Left ventricle myocardium inferior (tissue), 1 donor: ENCODE results near the gene GLIPR1L2. TPM values are rescaled to one million over a fixed set of nuclear protein-coding genes. Genes with fewer than 3 reads are reported as not detected.
A peak's percentile ranks its signal among the peaks of the same experiment; 100 is the strongest.

Source experiments
- DNase-seq: peaks from one replicate; pipeline ENCODE4 v3.0.0-alpha.2; 2020
- H3K27ac ChIP-seq: fragments of 200-600 bp; replicated peaks from 2 replicates; pipeline ENCODE4 v1.8.0; 2021
- H3K27me3 ChIP-seq: fragments of 200-600 bp; 2 replicates; pipeline ENCODE4 v1.8.0; 2021; ENCODE audit warnings: low read depth
- H3K36me3 ChIP-seq: fragments of 200-600 bp; 2 replicates; pipeline ENCODE4 v1.8.0; 2021
- H3K4me1 ChIP-seq: fragments of 200-600 bp; 2 replicates; pipeline ENCODE4 v1.8.0; 2021
- H3K4me3 ChIP-seq: fragments of 200-600 bp; 2 replicates; pipeline ENCODE4 v1.8.0; 2021; ENCODE audit warnings: mild to moderate bottlenecking, moderate library complexity
- H3K9me3 ChIP-seq: fragments of 200-600 bp; replicated peaks from 2 replicates; pipeline ENCODE4 v1.8.0; 2021
- intact Hi-C: fragments of 100-400 bp; cut with micrococcal nuclease; formaldehyde crosslinking; loops from one replicate; pipeline ENCODE4 v1.11.0; 2022
- total RNA-seq: library from RNA; stranded (reverse); fragmentation: NEBNext Ultra II Directional; extraction: Animal tissue kit (Norgen Biotek cat#: 25700); gene quantifications from one replicate; pipeline ENCODE4 v1.2.1, GENCODE V29; 2021
- TF ChIP-seq, protein P1 (sequence below): fragments of 200-600 bp; IDR thresholded peaks from 2 replicates; pipeline ENCODE4 v1.8.0; 2021; ENCODE audit warnings: antibody characterized with exemption, mild to moderate bottlenecking, borderline replicate concordance
- donor health status: DM: no; HTN: yes; CAD: no; lungs with severe emphysema.

GLIPR1L2 gene
- total RNA-seq, 1 donor from 2014 or later: 1.5 TPM

DNA sequence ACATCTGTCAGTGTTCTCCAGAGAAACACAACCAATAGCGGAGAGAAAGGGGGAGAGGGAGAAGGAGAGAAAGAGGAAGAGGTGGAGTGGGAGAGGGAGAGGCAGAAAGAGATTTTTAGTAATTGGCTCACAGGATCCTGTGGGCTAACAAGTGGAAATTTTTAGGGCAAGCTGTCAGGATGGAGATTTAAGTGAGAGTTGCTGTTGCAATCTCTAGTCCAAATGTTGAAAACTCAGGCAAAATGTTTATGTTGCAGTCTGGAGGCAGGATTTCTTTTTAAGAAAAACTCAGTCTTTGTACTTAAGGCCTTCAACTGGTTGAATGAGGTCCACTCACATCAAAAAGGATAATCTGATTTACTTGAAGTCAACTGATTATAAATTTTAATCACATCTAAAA is 12.5 kb upstream of the GLIPR1L2 start:
- Histone ChIP-seq H3K4me3 (no peak overlapping the region), H3K27me3 (no peaks in the 10 kb centered on the region), H3K36me3 (no peaks in the 10 kb centered on the region), H3K4me1 (no peaks in the 10 kb centered on the region), H3K27ac (no peak overlapping the region), H3K9me3 (no peaks in the 10 kb centered on the region)
- intact Hi-C loops: no loop called here
- TF ChIP-seq, protein P1, sequence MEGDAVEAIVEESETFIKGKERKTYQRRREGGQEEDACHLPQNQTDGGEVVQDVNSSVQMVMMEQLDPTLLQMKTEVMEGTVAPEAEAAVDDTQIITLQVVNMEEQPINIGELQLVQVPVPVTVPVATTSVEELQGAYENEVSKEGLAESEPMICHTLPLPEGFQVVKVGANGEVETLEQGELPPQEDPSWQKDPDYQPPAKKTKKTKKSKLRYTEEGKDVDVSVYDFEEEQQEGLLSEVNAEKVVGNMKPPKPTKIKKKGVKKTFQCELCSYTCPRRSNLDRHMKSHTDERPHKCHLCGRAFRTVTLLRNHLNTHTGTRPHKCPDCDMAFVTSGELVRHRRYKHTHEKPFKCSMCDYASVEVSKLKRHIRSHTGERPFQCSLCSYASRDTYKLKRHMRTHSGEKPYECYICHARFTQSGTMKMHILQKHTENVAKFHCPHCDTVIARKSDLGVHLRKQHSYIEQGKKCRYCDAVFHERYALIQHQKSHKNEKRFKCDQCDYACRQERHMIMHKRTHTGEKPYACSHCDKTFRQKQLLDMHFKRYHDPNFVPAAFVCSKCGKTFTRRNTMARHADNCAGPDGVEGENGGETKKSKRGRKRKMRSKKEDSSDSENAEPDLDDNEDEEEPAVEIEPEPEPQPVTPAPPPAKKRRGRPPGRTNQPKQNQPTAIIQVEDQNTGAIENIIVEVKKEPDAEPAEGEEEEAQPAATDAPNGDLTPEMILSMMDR: no peak
- DNase-seq: no peak

DNA sequence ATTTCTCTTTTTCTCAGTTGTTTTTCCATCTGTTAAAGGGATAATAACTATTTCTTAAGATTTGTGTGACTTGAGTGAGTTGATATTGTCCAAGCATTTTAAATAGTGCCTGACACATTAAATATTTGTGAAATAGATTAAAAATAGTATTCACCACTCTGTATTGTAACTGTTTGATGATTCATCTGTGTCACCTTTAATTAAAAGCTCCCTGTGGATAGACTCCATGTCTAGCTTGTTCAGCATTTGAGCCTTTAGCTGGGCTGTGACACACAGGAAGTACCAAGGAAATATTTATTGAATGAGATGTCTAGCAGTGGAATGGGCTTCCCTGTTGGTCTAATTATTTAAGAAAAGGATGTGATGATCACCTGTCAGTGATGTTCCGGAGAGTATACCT is 1.8 kb upstream of the GLIPR1L2 start:
- TF ChIP-seq, protein P1: no peak
- no peak for DNase-seq
- H3K36me3 ChIP-seq: peaks cover 7% of the 10 kb centered on the region
- H3K4me3 ChIP-seq: peak overlapping the region; percentile 76
- peaks cover 35% of the 10 kb centered on the region for H3K4me1 ChIP-seq
- intact Hi-C loops: no loop called here
- H3K27ac ChIP-seq: peak overlapping the region; percentile 90
- peaks cover 6% of the 10 kb centered on the region for H3K9me3 ChIP-seq
- no peaks in the 10 kb centered on the region for H3K27me3 ChIP-seq

DNA sequence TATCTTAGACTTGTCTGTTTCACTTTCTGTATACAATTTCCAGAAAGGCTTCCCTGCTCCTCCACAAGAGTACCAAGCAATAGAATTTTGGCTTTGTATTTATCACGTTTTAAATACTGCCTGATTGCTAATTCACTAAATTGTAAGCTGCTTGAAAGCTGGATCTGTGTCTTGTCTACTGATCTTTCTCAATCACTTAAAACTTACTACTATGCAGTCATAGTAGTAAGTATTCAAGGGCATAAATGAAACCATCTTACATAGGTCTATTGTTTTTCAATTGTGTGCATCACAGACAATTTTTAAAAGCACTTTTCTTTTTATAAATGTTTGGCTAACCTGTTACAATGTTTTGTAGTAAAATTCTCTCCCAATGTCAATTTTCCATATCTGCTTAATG is 1.2 kb upstream of the GLIPR1L2 start:
- Histone ChIP-seq H3K9me3 (peaks cover 6% of the 10 kb centered on the region), H3K4me3 (peak overlapping the region; percentile 76), H3K4me1 (peaks cover 35% of the 10 kb centered on the region), H3K27me3 (no peaks in the 10 kb centered on the region), H3K27ac (peak overlapping the region; percentile 90), H3K36me3 (peaks cover 7% of the 10 kb centered on the region)
- no peak for DNase-seq
- TF ChIP-seq, protein P1: no peak
- intact Hi-C loops: no loop called here

DNA sequence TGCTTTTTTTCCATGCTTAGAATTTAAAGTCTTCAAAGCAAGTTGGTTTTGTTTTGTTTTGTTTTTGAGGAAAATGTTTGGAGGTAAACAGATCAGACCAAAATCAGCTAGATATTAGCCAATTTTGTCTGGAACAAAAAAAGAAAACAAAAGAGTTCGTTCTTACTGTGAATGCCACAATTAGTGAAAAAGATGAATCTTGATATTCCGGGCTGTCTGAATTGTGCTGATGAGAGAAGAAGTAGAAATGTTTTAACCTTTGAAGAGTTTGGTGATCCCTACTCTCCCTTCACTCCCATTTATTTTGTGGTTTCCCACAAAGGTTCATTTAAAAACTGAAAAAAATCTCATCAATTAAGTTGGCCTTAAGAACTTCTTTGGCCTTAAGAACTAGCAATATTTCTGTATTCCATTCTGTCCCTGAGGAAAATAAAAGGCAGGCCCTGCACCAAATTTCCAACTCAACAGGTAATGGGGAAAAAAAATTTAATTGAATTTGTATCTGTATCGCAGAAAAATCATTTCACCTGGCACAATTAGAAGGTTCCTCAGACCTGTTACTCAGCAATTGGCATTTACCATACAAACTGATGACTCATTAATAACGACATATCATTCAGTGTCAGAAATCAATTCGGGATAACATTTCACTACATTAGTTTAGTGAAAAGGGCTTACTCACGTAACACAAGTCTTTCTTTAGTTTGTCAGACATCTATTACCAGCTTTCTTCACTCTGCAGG is 562 bp upstream of the GLIPR1L2 start:
- TF ChIP-seq, protein P1: no peak
- peaks cover 6% of the 10 kb centered on the region for H3K9me3 ChIP-seq
- no peaks in the 10 kb centered on the region for H3K27me3 ChIP-seq
- H3K4me3 ChIP-seq: peak overlapping the region; percentile 76
- H3K36me3 ChIP-seq: peaks cover 7% of the 10 kb centered on the region
- peak overlapping the region; percentile 90 for H3K27ac ChIP-seq
- intact Hi-C loops: no loop called here
- no peak for DNase-seq
- H3K4me1 ChIP-seq: peaks cover 35% of the 10 kb centered on the region

DNA sequence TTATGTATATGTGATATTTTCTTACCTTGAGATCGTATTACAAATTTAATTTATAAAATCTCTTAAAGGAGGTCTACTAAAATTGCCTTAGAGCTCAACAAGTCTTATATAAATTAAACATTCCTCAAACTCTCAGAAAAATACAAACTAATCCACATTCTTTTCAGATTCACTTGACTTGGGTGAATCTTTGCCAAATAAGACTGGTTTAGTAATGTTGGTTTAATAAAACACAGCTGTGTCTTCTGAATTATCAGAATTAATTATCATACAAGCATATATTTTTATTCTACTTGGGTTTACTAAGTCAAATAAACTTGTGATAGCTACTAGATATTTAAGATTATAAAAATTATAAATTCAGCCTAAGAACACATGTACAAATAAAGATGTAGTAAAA is 13.3 kb downstream of the GLIPR1L2 start:
- DNase-seq: no peak

More for the DNA sequence above, 13.3 kb downstream of the GLIPR1L2 start:
- H3K4me1 ChIP-seq: no peaks in the 10 kb centered on the region
- H3K27me3 ChIP-seq: no peaks in the 10 kb centered on the region
- no peaks in the 10 kb centered on the region for H3K9me3 ChIP-seq
- no peak overlapping the region for H3K27ac ChIP-seq
- no peak overlapping the region for H3K4me3 ChIP-seq
- no peaks in the 10 kb centered on the region for H3K36me3 ChIP-seq
- intact Hi-C loops: no loop called here
- TF ChIP-seq, protein P1: no peak
